HEK293 (cell line): ENCODE measurements around the gene PTGES3L.

ENCODE experiments used
- ZNF274 ChIP-seq, 2 experiments: fragments of 200-500 bp in 1 of 2; fragments of 450-650 bp in 1 of 2; sonication (Bioruptor generic) in 1 of 2; formaldehyde crosslinking in 1 of 2; IDR thresholded peaks; 2 replicates each; pipeline versions ENCODE4 v1.5.1 to v1.6.1; 2014 to 2016; ENCODE audit warnings: borderline replicate concordance in 1 of 2, inconsistent platforms in 1 of 2, low read length in 1 of 2, missing biosample characterization in 1 of 2, missing genetic modification characterization in 1 of 2
- TF ChIP-seq, protein P1 (sequence below): fragments of 450-650 bp; formaldehyde crosslinking; IDR thresholded peaks from 2 replicates; pipeline ENCODE4 v1.5.1; 2016; ENCODE audit warnings: missing biosample characterization, missing genetic modification characterization

DNA sequence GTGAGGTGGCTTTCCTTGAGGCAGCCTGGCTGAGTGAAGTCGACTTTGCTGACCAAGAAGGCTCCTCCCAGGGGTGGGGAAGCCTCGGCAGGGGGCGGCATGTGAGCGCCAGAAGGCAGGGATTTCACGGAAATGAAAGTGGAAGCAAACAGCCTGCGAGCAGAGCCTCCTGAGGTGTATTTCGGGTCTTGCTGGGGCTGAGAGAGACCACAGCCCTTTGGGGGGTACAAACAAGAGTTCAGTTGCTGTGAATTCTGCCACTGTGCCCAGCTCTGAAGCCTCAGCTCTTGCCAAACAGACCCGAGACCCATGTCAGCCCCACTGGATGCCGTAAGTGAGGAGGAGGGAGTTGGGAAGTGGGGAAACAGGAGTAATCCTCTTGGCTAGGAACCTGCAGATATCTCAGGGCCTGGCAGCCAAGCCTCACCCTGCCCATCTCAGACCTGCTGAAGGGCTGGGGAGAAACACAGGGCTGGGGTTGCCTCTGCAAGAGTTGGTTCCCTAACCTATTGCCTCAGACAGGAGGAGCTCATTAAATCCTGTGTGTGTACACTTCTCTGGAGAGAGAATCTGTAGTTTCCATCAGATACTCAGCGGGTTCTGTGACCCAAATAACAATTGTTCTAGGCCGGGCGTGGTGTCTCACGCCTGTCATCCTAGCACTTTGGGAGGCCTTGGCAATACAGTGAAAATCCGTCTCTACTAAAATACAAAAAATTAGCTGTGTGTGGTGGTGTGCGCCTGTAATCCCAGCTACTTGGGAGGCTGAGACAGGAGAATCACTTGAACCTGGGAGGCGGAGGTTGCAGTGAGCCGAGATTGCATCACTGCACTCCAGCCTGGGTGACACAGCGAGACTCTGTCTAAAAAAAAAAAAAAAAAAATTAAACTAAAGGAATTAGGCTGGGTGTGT lies 27.0 kb upstream of the PTGES3L start, which contains the start of gene IFI35:
- TF ChIP-seq, protein P1, sequence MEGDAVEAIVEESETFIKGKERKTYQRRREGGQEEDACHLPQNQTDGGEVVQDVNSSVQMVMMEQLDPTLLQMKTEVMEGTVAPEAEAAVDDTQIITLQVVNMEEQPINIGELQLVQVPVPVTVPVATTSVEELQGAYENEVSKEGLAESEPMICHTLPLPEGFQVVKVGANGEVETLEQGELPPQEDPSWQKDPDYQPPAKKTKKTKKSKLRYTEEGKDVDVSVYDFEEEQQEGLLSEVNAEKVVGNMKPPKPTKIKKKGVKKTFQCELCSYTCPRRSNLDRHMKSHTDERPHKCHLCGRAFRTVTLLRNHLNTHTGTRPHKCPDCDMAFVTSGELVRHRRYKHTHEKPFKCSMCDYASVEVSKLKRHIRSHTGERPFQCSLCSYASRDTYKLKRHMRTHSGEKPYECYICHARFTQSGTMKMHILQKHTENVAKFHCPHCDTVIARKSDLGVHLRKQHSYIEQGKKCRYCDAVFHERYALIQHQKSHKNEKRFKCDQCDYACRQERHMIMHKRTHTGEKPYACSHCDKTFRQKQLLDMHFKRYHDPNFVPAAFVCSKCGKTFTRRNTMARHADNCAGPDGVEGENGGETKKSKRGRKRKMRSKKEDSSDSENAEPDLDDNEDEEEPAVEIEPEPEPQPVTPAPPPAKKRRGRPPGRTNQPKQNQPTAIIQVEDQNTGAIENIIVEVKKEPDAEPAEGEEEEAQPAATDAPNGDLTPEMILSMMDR: peak; percentile 76
- TF ChIP-seq ZNF274 (IDR thresholded peaks at IDR 0.05; ENCODE audit: low read length) (no peak), ZNF274 (tag by site-specific recombination; IDR thresholded peaks at IDR 0.05; ENCODE audit: borderline replicate concordance) (no peak)
